ENCODE data around the gene RICTOR. TPM values are rescaled to one million over a fixed set of nuclear protein-coding genes. Genes with fewer than 3 reads are reported as not detected.
"Not testable (repeated sequence)": the region's sequence is repeated elsewhere in the genome, so short reads cannot be mapped to it uniquely, and the experiment has no call there.

RICTOR gene
- total RNA-seq, 2 donors from 2014 or later = 18.7 to 25.1 TPM

GRCh38 chr5:39055027-39055767 lies 19.0 kb downstream of the RICTOR start:
- no peak overlapping the region for H3K27ac ChIP-seq
- TF ChIP-seq CTCF (IDR thresholded peaks at IDR 0.05) = no peak

GRCh38 chr5:39053189-39053588 lies 21.0 kb downstream of the RICTOR start:
- Histone ChIP-seq H3K9me3 (no peaks in the 10 kb centered on the region), H3K27ac (no peak overlapping the region), H3K4me3 (no peak overlapping the region), H3K4me1 (peaks cover 0 to 41% of the 10 kb centered on the region in 2 donors), H3K36me3 (no peaks in the 10 kb centered on the region), H3K27me3 (no peaks in the 10 kb centered on the region)
- DNase-seq (ENCODE audit: low spot score) = no peak
- no peak for TF ChIP-seq CTCF (IDR thresholded peaks at IDR 0.05)

More at GRCh38 chr5:39055027-39055767, 19.0 kb downstream of the RICTOR start:
- peaks cover 0 to 46% of the 10 kb centered on the region in 2 donors for H3K4me1 ChIP-seq
- H3K4me3 ChIP-seq = no peak overlapping the region
- no peak for DNase-seq (ENCODE audit: low spot score)
- no peaks in the 10 kb centered on the region for H3K36me3 ChIP-seq
- no peaks in the 10 kb centered on the region for H3K27me3 ChIP-seq
- no peaks in the 10 kb centered on the region for H3K9me3 ChIP-seq

GRCh38 chr5:39052141-39052540 lies 22.1 kb downstream of the RICTOR start:
- no peak for TF ChIP-seq CTCF (IDR thresholded peaks at IDR 0.05)
- peaks cover 0 to 34% of the 10 kb centered on the region in 2 donors for H3K4me1 ChIP-seq
- H3K36me3 ChIP-seq = no peaks in the 10 kb centered on the region
- no peaks in the 10 kb centered on the region for H3K27me3 ChIP-seq
- H3K27ac ChIP-seq = no peak overlapping the region
- no peak overlapping the region for H3K4me3 ChIP-seq
- no peak for DNase-seq (ENCODE audit: low spot score)
- no peaks in the 10 kb centered on the region for H3K9me3 ChIP-seq

- no peak for TF ChIP-seq CTCF (IDR thresholded peaks at IDR 0.05)
- Histone ChIP-seq H3K27ac (no peak overlapping the region), H3K9me3 (no peaks in the 10 kb centered on the region), H3K36me3 (no peaks in the 10 kb centered on the region), H3K27me3 (no peaks in the 10 kb centered on the region), H3K4me3 (no peak overlapping the region), H3K4me1 (peaks cover 0 to 11% of the 10 kb centered on the region in 2 donors)
- no peak for DNase-seq (ENCODE audit: low spot score)
These were observed 24.9 kb downstream of the RICTOR start for GRCh38 chr5:39049315-39049714.

- no peaks in the 10 kb centered on the region for H3K9me3 ChIP-seq
- H3K27ac ChIP-seq = no peak overlapping the region
- no peaks in the 10 kb centered on the region for H3K4me1 ChIP-seq
- no peak for DNase-seq (ENCODE audit: low spot score)
- no peaks in the 10 kb centered on the region for H3K36me3 ChIP-seq
- TF ChIP-seq CTCF (IDR thresholded peaks at IDR 0.05) = no peak
- no peaks in the 10 kb centered on the region for H3K27me3 ChIP-seq
- no peak overlapping the region for H3K4me3 ChIP-seq
These were observed 33.3 kb downstream of the RICTOR start for GRCh38 chr5:39040875-39041274.

- DNase-seq (ENCODE audit: low spot score); H3K27me3 ChIP-seq; H3K36me3 ChIP-seq; H3K9me3 ChIP-seq; H3K27ac ChIP-seq; H3K4me3 ChIP-seq: not testable (repeated sequence)
- H3K4me1 ChIP-seq = peaks cover 0 to 15% of the 10 kb centered on the region in 2 donors
These were observed 39.7 kb downstream of the RICTOR start for GRCh38 chr5:39034493-39034892.
